Stimulated activated CD4-positive, alpha-beta T cell treated with anti-CD3 and anti-CD28 coated beads, Interleukin-12 subunit alpha, Interleukin-12 subunit beta, amount 100 ng/mL, for 4 hours (primary cell): ENCODE data around the gene AIG1.

Experiments
- DNase-seq: peaks from one replicate; pipeline ENCODE4 v3.0.0-alpha.2; 2020

The AIG1 gene

GRCh38 chr6:143204045-143204444 lies 143.4 kb downstream of the AIG1 start:
- no peak for DNase-seq

GRCh38 chr6:143205131-143205535 lies 144.4 kb downstream of the AIG1 start:
- DNase-seq: no peak

- no peak for DNase-seq
Measured at GRCh38 chr6:143205585-143205984, 144.9 kb downstream of the AIG1 start.

GRCh38 chr6:143205991-143206390 lies 145.3 kb downstream of the AIG1 start:
- DNase-seq: no peak

- DNase-seq: no peak
Measured at GRCh38 chr6:143206550-143206949, 145.9 kb downstream of the AIG1 start.

GRCh38 chr6:143210420-143210819 lies 149.7 kb downstream of the AIG1 start:
- DNase-seq: no peak

GRCh38 chr6:143213859-143214376 lies 153.2 kb downstream of the AIG1 start:
- no peak for DNase-seq

- no peak for DNase-seq
Measured at GRCh38 chr6:143215363-143215762, 154.7 kb downstream of the AIG1 start.

GRCh38 chr6:143215771-143216170 lies 155.1 kb downstream of the AIG1 start:
- DNase-seq: no peak

- no peak for DNase-seq
Measured at GRCh38 chr6:143218233-143218632, 157.5 kb downstream of the AIG1 start.

- no peak for DNase-seq
Measured at GRCh38 chr6:143221698-143222097, 161.0 kb downstream of the AIG1 start.

- DNase-seq: no peak
Measured at GRCh38 chr6:143222310-143222709, 161.6 kb downstream of the AIG1 start.

GRCh38 chr6:143222801-143223231 lies 162.1 kb downstream of the AIG1 start:
- DNase-seq: no peak

- DNase-seq: no peak
Measured at GRCh38 chr6:143223895-143224294, 163.2 kb downstream of the AIG1 start.

- no peak for DNase-seq
Measured at GRCh38 chr6:143224516-143224915, 163.8 kb downstream of the AIG1 start.

GRCh38 chr6:143225929-143226328 lies 165.2 kb downstream of the AIG1 start:
- no peak for DNase-seq

GRCh38 chr6:143227675-143228074 lies 167.0 kb downstream of the AIG1 start:
- DNase-seq: no peak

GRCh38 chr6:143229400-143229799 lies 168.7 kb downstream of the AIG1 start:
- no peak for DNase-seq

- peak; percentile 12 for DNase-seq
Measured at GRCh38 chr6:143232849-143233248, 172.2 kb downstream of the AIG1 start.

- no peak for DNase-seq
Measured at GRCh38 chr6:143233554-143234285, 173.0 kb downstream of the AIG1 start.

GRCh38 chr6:143234734-143235133 lies 174.0 kb downstream of the AIG1 start:
- DNase-seq: no peak

- DNase-seq: no peak
Measured at GRCh38 chr6:143236151-143236798, 175.6 kb downstream of the AIG1 start.

GRCh38 chr6:143238306-143238705 lies 177.6 kb downstream of the AIG1 start:
- DNase-seq: no peak

- no peak for DNase-seq
Measured at GRCh38 chr6:143241111-143241510, 180.4 kb downstream of the AIG1 start.
